GM19452 (cell line): ENCODE data around the gene COLEC12.

Experiments
- ATAC-seq: cut with Tn5 transposase; IDR thresholded peaks from one replicate; pipeline ENCODE4 v1.9.1; 2021; ENCODE audit not compliant: unreplicated experiment

The COLEC12 gene

GRCh38 chr18:506801-507200 lies 6.3 kb upstream of the COLEC12 start:
- no peak for ATAC-seq

- ATAC-seq, result no peak
Measured at GRCh38 chr18:506264-506663, 5.8 kb upstream of the COLEC12 start.

GRCh38 chr18:505483-506122 lies 5.1 kb upstream of the COLEC12 start:
- ATAC-seq, result peak; percentile 97

- no peak for ATAC-seq
Measured at GRCh38 chr18:501406-501714, 859 bp upstream of the COLEC12 start.

- no peak for ATAC-seq
Measured at GRCh38 chr18:499776-500631, 497 bp downstream of the COLEC12 start.

GRCh38 chr18:498931-499775 lies 1.3 kb downstream of the COLEC12 start:
- no peak for ATAC-seq

GRCh38 chr18:497688-498087 lies 2.8 kb downstream of the COLEC12 start:
- ATAC-seq, result no peak

- no peak for ATAC-seq
Measured at GRCh38 chr18:495452-495851, 5.0 kb downstream of the COLEC12 start.

GRCh38 chr18:495017-495416 lies 5.5 kb downstream of the COLEC12 start:
- no peak for ATAC-seq

GRCh38 chr18:493986-494983 lies 6.2 kb downstream of the COLEC12 start:
- ATAC-seq, result no peak

- ATAC-seq, result no peak
Measured at GRCh38 chr18:492451-492850, 8.1 kb downstream of the COLEC12 start.

GRCh38 chr18:490624-491023 lies 9.9 kb downstream of the COLEC12 start:
- ATAC-seq, result no peak

- no peak for ATAC-seq
Measured at GRCh38 chr18:490024-490366, 10.5 kb downstream of the COLEC12 start.

GRCh38 chr18:489244-490023 lies 11.1 kb downstream of the COLEC12 start:
- ATAC-seq, result no peak

- ATAC-seq, result no peak
Measured at GRCh38 chr18:486929-487740, 13.4 kb downstream of the COLEC12 start.

GRCh38 chr18:484749-485464 lies 15.6 kb downstream of the COLEC12 start:
- peak; percentile 81 for ATAC-seq

GRCh38 chr18:478681-479080 lies 21.8 kb downstream of the COLEC12 start:
- no peak for ATAC-seq

- no peak for ATAC-seq
Measured at GRCh38 chr18:477565-477964, 22.9 kb downstream of the COLEC12 start.
